Adipocyte (in vitro differentiated cells): Measurements from ENCODE around the gene TARS1.

Experiments
- DNase-seq: peaks from one replicate; pipeline ENCODE4 v3.0.0-alpha.2; 2015; ENCODE audit warnings: low read depth
- H3K27me3 ChIP-seq: replicated peaks from 2 replicates; pipeline ENCODE4 v1.7.0; 2013; ENCODE audit warnings: mild to moderate bottlenecking, low read length, moderate library complexity; ENCODE audit not compliant: control insufficient read depth, insufficient read depth
- H3K36me3 ChIP-seq: 2 replicates; pipeline ENCODE4 v1.7.0; 2013; ENCODE audit warnings: low read length, mild to moderate bottlenecking, moderate library complexity; ENCODE audit not compliant: control insufficient read depth, insufficient read depth, severe bottlenecking
- H3K4me1 ChIP-seq: 2 replicates; pipeline ENCODE4 v1.7.0; 2013; ENCODE audit warnings: mild to moderate bottlenecking, low read length, moderate library complexity; ENCODE audit not compliant: control insufficient read depth, insufficient read depth
- H3K4me3 ChIP-seq: 2 replicates; pipeline ENCODE4 v1.7.0; 2013; ENCODE audit warnings: mild to moderate bottlenecking, low read length, moderate library complexity
- H3K9ac ChIP-seq: 2 replicates; pipeline ENCODE4 v1.7.0; 2013; ENCODE audit warnings: mild to moderate bottlenecking, low read length, moderate library complexity
- H3K9me3 ChIP-seq: 2 replicates; pipeline ENCODE4 v1.7.0; 2013; ENCODE audit warnings: mild to moderate bottlenecking, low read length, moderate library complexity; ENCODE audit not compliant: control insufficient read depth

Gene TARS1

DNA sequence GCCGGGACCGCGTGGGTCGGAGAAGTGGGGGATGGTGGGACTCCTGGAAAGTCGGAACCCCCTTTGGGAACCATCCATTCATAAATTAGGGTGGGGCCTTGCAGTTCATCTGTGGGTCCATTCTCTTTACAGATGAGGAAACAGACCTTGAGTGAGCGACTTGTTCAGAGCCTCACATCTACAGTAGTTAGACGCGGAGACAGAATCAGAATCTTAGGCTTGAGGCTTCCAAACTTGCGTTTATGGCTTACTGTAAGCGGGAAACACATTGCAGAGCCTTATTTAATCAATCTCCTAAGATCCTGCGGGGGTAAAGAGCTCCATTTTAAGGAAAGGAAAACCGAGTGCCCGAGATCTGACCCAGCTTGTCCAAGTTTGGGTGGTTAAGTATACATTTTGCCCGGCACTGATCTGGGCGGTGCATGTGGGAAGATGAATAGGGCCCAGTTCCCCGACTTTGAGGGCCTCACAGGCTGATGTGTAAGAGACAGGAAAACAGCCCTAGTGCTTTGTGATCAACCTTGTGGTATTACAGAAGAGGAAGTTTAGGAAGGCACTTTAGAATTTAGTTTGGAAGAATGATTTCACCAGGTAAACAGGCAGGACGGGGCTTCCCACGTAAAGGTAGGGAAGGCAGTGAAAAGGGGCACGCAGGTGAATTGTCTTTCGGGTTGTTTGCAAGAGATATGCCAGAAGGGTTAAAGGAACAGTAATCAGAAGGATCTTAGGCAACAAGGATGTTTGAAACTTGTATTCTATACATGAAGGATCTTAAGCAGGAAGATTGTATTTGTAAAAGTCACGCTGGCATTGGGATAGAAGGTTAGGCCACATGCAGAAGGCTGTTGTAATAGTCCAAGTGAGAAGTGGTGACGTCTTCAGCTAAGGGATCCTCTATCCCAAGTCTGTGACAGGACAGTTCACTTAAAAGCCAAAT, 744 bp downstream of the TARS1 start:
- H3K4me1 ChIP-seq: peaks cover 35% of the 10 kb centered on the region
- peak overlapping the region; percentile 95 for H3K4me3 ChIP-seq
- H3K27me3 ChIP-seq: no peaks in the 10 kb centered on the region
- H3K9me3 ChIP-seq: no peaks in the 10 kb centered on the region
- H3K9ac ChIP-seq: peak overlapping the region; percentile 98
- peaks cover 19% of the 10 kb centered on the region for H3K36me3 ChIP-seq
- DNase-seq: peak; percentile 83

- DNase-seq: no peak
- H3K27me3 ChIP-seq: no peaks in the 10 kb centered on the region
- H3K36me3 ChIP-seq: peaks cover 47% of the 10 kb centered on the region
- peaks cover 31% of the 10 kb centered on the region for H3K4me1 ChIP-seq
- H3K4me3 ChIP-seq: no peak overlapping the region
- no peak overlapping the region for H3K9ac ChIP-seq
- H3K9me3 ChIP-seq: no peaks in the 10 kb centered on the region
Measured at GRCh38 chr5:33444542-33444941, 3.8 kb downstream of the TARS1 start.

DNA sequence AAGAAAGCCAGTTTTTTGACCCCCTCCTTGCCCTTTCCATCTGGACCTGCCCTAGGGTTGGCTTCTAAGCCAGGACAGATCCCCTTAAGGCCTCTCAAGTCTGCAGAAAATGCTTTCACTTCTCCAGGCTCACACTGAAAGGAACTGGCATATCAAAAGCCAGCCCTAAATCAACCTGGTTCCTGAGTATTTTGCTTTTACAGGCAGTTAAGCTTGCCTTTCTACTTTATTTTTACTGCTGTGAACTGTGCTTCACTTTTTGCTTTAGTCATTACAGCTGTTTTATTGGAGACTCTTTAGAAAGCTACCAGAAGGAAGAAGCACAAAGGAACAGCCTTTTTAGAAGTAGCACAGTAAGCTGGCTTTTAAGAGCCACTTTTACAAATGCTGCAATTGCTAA, 5.0 kb downstream of the TARS1 start:
- Histone ChIP-seq H3K27me3 (no peaks in the 10 kb centered on the region), H3K36me3 (peaks cover 60% of the 10 kb centered on the region), H3K9me3 (no peaks in the 10 kb centered on the region), H3K4me1 (peaks cover 28% of the 10 kb centered on the region), H3K4me3 (no peak overlapping the region), H3K9ac (no peak overlapping the region)
- no peak for DNase-seq

DNA sequence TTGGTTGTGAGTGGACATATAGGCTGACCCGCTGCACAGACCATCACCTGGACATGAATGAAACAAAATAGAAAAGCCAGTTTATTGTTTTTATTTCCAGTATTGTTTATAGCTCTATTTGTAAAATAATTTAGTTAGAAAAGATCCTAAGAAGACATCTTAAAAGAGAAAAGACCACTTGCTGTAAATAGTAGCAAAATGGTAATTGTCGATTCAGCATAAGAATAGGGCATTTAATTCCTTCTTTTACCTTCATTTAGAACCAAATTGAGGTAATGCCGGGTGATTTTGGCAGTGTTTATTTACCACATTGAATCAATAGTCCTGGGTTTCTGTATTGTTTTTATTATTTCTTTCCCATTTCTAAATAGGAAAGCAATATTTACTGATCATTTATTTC, 7.4 kb downstream of the TARS1 start:
- Histone ChIP-seq H3K27me3 (no peaks in the 10 kb centered on the region), H3K4me1 (peaks cover 18% of the 10 kb centered on the region), H3K4me3 (no peak overlapping the region), H3K9ac (no peak overlapping the region), H3K36me3 (peaks cover 82% of the 10 kb centered on the region), H3K9me3 (no peaks in the 10 kb centered on the region)
- DNase-seq: no peak

DNA sequence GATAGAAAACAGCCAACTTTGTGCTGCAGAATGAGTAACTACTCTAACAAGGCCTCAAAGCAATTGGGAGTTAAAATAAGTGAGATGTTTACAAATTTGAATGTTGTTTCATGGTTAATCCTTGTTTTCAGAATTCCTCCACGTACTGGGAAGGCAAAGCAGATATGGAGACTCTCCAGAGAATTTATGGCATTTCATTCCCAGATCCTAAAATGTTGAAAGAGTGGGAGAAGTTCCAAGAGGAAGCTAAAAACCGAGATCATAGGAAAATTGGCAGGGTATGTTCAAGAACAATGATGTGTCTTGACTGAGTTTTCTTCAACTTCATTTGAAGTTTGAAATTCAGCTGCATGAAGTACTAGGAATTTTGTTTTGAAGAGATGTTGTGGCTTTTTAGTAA, 16.4 kb downstream of the TARS1 start:
- no peak overlapping the region for H3K4me3 ChIP-seq
- H3K9ac ChIP-seq: peak overlapping the region; percentile 23
- peaks cover 21% of the 10 kb centered on the region for H3K4me1 ChIP-seq
- H3K27me3 ChIP-seq: no peaks in the 10 kb centered on the region
- no peak for DNase-seq
- H3K9me3 ChIP-seq: no peaks in the 10 kb centered on the region
- peaks cover 100% of the 10 kb centered on the region for H3K36me3 ChIP-seq

- Histone ChIP-seq H3K4me3 (no peak overlapping the region), H3K27me3 (no peaks in the 10 kb centered on the region), H3K4me1 (peaks cover 21% of the 10 kb centered on the region), H3K9me3 (no peaks in the 10 kb centered on the region), H3K36me3 (peaks cover 100% of the 10 kb centered on the region), H3K9ac (no peak overlapping the region)
- no peak for DNase-seq
Measured at GRCh38 chr5:33457817-33458216, 17.1 kb downstream of the TARS1 start.

DNA sequence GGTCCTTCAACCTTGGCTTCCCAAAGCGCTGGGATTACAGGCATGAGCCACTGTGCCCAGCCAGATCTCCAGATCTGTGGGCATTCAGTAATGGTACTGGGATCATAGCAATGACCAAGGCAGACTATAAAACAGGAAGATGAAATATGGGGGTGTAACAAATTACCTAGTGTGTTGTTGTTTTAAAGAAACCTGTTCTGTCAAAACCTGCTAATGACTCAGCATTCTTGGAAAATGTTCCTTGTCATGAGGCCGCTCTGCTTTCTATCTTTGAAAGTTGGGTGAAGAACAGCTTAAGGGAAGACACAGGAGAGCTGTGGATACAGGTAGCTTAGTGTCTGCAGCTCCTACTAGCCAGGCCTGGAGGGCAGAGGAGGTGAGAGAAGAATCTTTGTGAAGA, 19.4 kb downstream of the TARS1 start:
- no peak for DNase-seq
- no peak overlapping the region for H3K4me3 ChIP-seq
- H3K4me1 ChIP-seq: peaks cover 21% of the 10 kb centered on the region
- no peaks in the 10 kb centered on the region for H3K9me3 ChIP-seq
- H3K9ac ChIP-seq: no peak overlapping the region
- H3K27me3 ChIP-seq: no peaks in the 10 kb centered on the region
- peaks cover 98% of the 10 kb centered on the region for H3K36me3 ChIP-seq

- Histone ChIP-seq H3K9me3 (no peaks in the 10 kb centered on the region), H3K36me3 (peaks cover 98% of the 10 kb centered on the region), H3K9ac (no peak overlapping the region), H3K27me3 (no peaks in the 10 kb centered on the region), H3K4me1 (peaks cover 4% of the 10 kb centered on the region), H3K4me3 (no peak overlapping the region)
- DNase-seq: peak; percentile 44
Measured at GRCh38 chr5:33462456-33462855, 21.7 kb downstream of the TARS1 start.

DNA sequence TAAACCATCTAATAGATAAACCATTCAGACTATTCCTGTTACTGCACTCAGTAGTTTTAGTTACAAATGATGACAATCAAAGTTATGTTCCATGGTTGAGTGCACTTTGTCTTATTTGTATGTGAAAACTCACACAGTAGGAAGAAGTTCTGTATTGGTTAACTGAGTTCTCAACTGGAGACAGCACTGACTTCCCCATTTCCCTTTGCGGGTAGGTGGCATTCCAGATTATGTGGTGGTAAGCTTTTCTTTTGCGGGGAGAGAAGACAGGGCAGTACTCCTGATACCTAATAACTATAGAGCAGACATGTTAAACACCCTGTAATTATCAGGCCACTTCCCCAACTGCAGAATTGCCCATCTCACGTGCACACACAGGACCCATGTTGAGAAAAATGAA, 24.4 kb downstream of the TARS1 start:
- Histone ChIP-seq H3K9me3 (no peaks in the 10 kb centered on the region), H3K36me3 (peaks cover 98% of the 10 kb centered on the region), H3K9ac (no peak overlapping the region), H3K4me1 (no peaks in the 10 kb centered on the region), H3K4me3 (no peak overlapping the region), H3K27me3 (no peaks in the 10 kb centered on the region)
- no peak for DNase-seq

DNA sequence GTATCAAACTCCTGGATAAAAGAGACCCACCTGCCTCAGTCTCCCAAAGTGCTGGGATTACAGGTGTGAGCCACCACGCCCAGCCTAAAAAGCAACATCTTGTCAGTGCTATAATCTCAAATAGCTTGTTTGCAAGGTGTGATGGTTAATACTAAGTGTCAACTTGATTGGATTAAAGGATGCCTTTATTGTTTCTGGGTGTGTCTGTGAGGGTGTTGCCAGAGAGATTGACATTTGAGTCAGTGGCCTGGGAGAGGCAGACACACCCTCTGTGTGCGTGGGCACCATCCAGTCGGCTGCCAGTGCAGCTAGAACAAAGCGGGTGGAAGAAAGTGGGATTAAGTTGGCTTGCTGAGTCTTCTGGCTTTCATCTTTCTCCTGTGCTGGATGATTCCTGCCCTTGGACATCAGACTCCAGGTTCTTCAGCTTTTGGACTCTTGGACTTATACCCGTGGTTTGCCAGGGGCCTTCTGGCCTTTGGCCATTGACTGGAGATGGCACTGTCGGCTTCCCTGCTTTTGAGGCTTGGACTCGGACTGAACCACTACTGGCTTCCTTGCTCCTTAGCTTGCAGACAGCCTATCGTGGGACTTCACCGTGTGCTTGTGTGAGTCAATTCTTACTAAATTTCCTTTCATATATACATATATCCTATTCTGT, 28.1 kb downstream of the TARS1 start:
- no peak for DNase-seq
- Histone ChIP-seq H3K36me3 (peaks cover 91% of the 10 kb centered on the region), H3K9ac (no peak overlapping the region), H3K4me1 (peaks cover 7% of the 10 kb centered on the region), H3K9me3 (no peaks in the 10 kb centered on the region), H3K4me3 (no peak overlapping the region), H3K27me3 (no peaks in the 10 kb centered on the region)

- Histone ChIP-seq H3K9ac (no peak overlapping the region), H3K36me3 (peaks cover 93% of the 10 kb centered on the region), H3K4me1 (peaks cover 10% of the 10 kb centered on the region), H3K4me3 (no peak overlapping the region), H3K9me3 (no peaks in the 10 kb centered on the region), H3K27me3 (no peaks in the 10 kb centered on the region)
- peak; percentile 79 for DNase-seq
Measured at GRCh38 chr5:33470544-33470943, 29.8 kb downstream of the TARS1 start.
